K562 (cell line): Measurements from ENCODE around the gene RBM22. TPM values are rescaled to one million over a fixed set of nuclear protein-coding genes. Genes with fewer than 3 reads are reported as not detected.

Experiments used
- ATAC-seq: fragments of 200-7000 bp; cut with Tn5 transposase; 3 replicates; pipeline ENCODE4 v1.9.1; 2020; ENCODE audit warnings: moderate library complexity
- BruUV-seq: library from RNA; stranded (reverse); fragments of 400-500 nt; replicated peaks from 2 replicates; lab custom pipeline; 2021; lab: Mats Ljungman, UMichigan
- CTCF ChIA-PET: fragments of 300-600 bp; formaldehyde crosslinking; extraction: SDS; loops from one replicate; lab custom pipeline; 2021; ENCODE audit warnings: low intra/inter-chr PET ratio; lab: Yijun Ruan, JAX
- POLR2A ChIA-PET: fragments of 300-600, 350-650 bp; sonication (Branson Sonifier 250); formaldehyde crosslinking; extraction: SDS; loops from one replicate; lab custom pipeline; 2021; ENCODE audit warnings: antibody characterized with exemption, inconsistent platforms; lab: Yijun Ruan, JAX
- DNase-seq, 4 experiments: peaks; one replicate each; pipeline versions ENCODE4 v3.0.0 to v3.0.0-alpha.2; 2011 to 2018; ENCODE audit warnings: low spot score in 3 of 4, mixed read lengths in 3 of 4; ENCODE audit errors: extremely low read depth in 1 of 4
- FAIRE-seq: peaks from 2 replicates; lab custom pipeline; 2011; peaks lifted over from hg19 to GRCh38; lab: Jason Lieb, UNC
- H2AFZ ChIP-seq: 2 replicates; pipeline ENCODE4 v1.6.0; 2011; ENCODE audit warnings: low read depth, low read length, control low read depth, inconsistent platforms
- H3K27ac ChIP-seq: fragments of 200-600 bp; 3 replicates; pipeline ENCODE4 v1.8.0; 2011; ENCODE audit warnings: low read depth, mild to moderate bottlenecking, control low read depth, inconsistent platforms, low read length, moderate library complexity, mixed read lengths; ENCODE audit errors: extremely low read depth
- H3K27me3 ChIP-seq, 2 experiments: fragments of 300-600 bp in 1 of 2; 2 replicates in 1 of 2; 3 replicates in 1 of 2; pipeline versions ENCODE4 v1.6.0 to v1.8.0; 2011; ENCODE audit warnings: inconsistent platforms in 2 of 2, low read length in 2 of 2, mild to moderate bottlenecking in 1 of 2, mixed read lengths in 1 of 2, moderate library complexity in 1 of 2; ENCODE audit not compliant: control insufficient read depth in 2 of 2, insufficient read depth in 2 of 2
- H3K36me3 ChIP-seq: fragments of 300-600 bp; 3 replicates; pipeline ENCODE4 v1.8.0; 2011; ENCODE audit warnings: mild to moderate bottlenecking, low read length, inconsistent platforms; ENCODE audit not compliant: control insufficient read depth, insufficient read depth
- H3K4me1 ChIP-seq, 2 experiments: fragments of 200-600 bp in 1 of 2; replicated peaks in 1 of 2; 2 replicates in 1 of 2; 3 replicates in 1 of 2; pipeline versions ENCODE4 v1.5.1 to v1.8.0; 2011; ENCODE audit warnings: inconsistent platforms in 2 of 2, low read length in 2 of 2, mild to moderate bottlenecking in 1 of 2, mixed read lengths in 1 of 2, moderate library complexity in 1 of 2; ENCODE audit not compliant: control insufficient read depth in 2 of 2, insufficient read depth in 2 of 2
- H3K4me2 ChIP-seq: 2 replicates; pipeline ENCODE4 v1.6.1; 2011; ENCODE audit warnings: low read length, control low read depth, inconsistent platforms, mixed read lengths; ENCODE audit not compliant: insufficient read depth
- H3K4me3 ChIP-seq: fragments of 200-600 bp; sonication (generic), shearing (Covaris generic); 2 replicates; pipeline ENCODE4 v1.5.1; 2016; ENCODE audit warnings: control low read depth, inconsistent platforms
- H3K79me2 ChIP-seq: fragments of 200-600 bp; 3 replicates; pipeline ENCODE4 v1.8.0; 2011; ENCODE audit warnings: low read length, inconsistent platforms; ENCODE audit not compliant: control insufficient read depth, insufficient read depth
- H3K9ac ChIP-seq, 2 experiments: 2 replicates each; pipeline versions ENCODE4 v1.6.0 to v1.6.1; 2011; ENCODE audit warnings: low read depth in 2 of 2, low read length in 2 of 2, control low read depth in 1 of 2, inconsistent platforms in 1 of 2, mild to moderate bottlenecking in 1 of 2, mixed read lengths in 1 of 2; ENCODE audit not compliant: insufficient read depth in 1 of 2
- H3K9me1 ChIP-seq: one replicate; pipeline ENCODE4 v1.6.0; 2011; ENCODE audit warnings: inconsistent platforms, mild to moderate bottlenecking, low read length, moderate library complexity; ENCODE audit not compliant: control insufficient read depth, insufficient read depth
- H3K9me3 ChIP-seq: replicated peaks from 2 replicates; pipeline ENCODE4 v1.5.1; 2011; ENCODE audit warnings: low read depth, low read length, inconsistent platforms; ENCODE audit not compliant: control insufficient read depth, insufficient read depth
- H4K20me1 ChIP-seq: replicated peaks from 2 replicates; pipeline ENCODE4 v1.6.1; 2011; ENCODE audit warnings: low read length, inconsistent platforms, mixed read lengths; ENCODE audit not compliant: control insufficient read depth, insufficient read depth
- BRD4 ChIP-seq: fragments of 200-600 bp; sonication (generic); IDR thresholded peaks from 2 replicates; pipeline ENCODE4 v1.6.1; 2017; ENCODE audit warnings: inconsistent platforms
- CHD2 ChIP-seq: IDR thresholded peaks from 2 replicates; pipeline ENCODE4 v1.6.1; 2011; ENCODE audit warnings: low read depth, low read length
- PCBP2 ChIP-seq: fragments of 200-400 bp; formaldehyde crosslinking; IDR thresholded peaks from 2 replicates; pipeline ENCODE4 v1.6.1; 2018; ENCODE audit warnings: low read length, low read depth, mild to moderate bottlenecking, moderate library complexity; ENCODE audit not compliant: poor library complexity, severe bottlenecking
- RREB1 ChIP-seq: fragments of 250-450 bp; sonication (Bioruptor Pico); IDR thresholded peaks from 2 replicates; pipeline ENCODE4 v1.4.0; 2020
- YY1 ChIP-seq, 3 experiments: IDR thresholded peaks; 2 replicates each; pipeline ENCODE4 v1.6.1; 2011; ENCODE audit warnings: low read length in 2 of 3, mild to moderate bottlenecking in 2 of 3, moderate library complexity in 2 of 3, borderline replicate concordance in 1 of 3, control low read depth in 1 of 3, low read depth in 1 of 3; ENCODE audit not compliant: insufficient read depth in 3 of 3, insufficient replicate concordance in 2 of 3, control insufficient read depth in 1 of 3, insufficient read length in 1 of 3; ENCODE audit errors: extremely low read depth in 1 of 3
- ZBTB49 ChIP-seq: sonication (generic); formaldehyde crosslinking; IDR thresholded peaks from 2 replicates; pipeline ENCODE4 v1.8.0; 2022; ENCODE audit warnings: missing genetic modification reagents, mild to moderate bottlenecking, borderline replicate concordance
- ZNF449 ChIP-seq: fragments of 250-450 bp; sonication (Bioruptor Pico); IDR thresholded peaks from 2 replicates; pipeline ENCODE4 v1.8.0; 2022; ENCODE audit warnings: moderate library complexity, mild to moderate bottlenecking, inconsistent platforms
- ZNF766 ChIP-seq: fragments of 200-800 bp; sonication (Bioruptor generic); conservative IDR thresholded peaks from 2 replicates; pipeline ENCODE4 v1.6.1; 2016; ENCODE audit warnings: missing genetic modification characterization, missing compliant biosample characterization
- WGBS: fragments of 100-300 bp; shearing (Covaris generic); methylation state at CpG from one replicate; pipeline ENCODE4 v1.1.6; 2016; ENCODE audit warnings: low coverage, mixed read lengths; ENCODE audit not compliant: insufficient coverage; ENCODE audit errors: missing lambda C conversion rate; 5-methylcytosine and 5-hydroxymethylcytosine counted together
- in situ Hi-C: fragments of 300-500 bp; cut with MboI; formaldehyde crosslinking; loops from 4 replicates; pipeline ENCODE4 v1.15.0; 2018; ENCODE audit warnings: inconsistent platforms, mixed read lengths
- intact Hi-C: fragments of 100-400 bp; cut with micrococcal nuclease; formaldehyde crosslinking; loops from 2 replicates; pipeline ENCODE4 v1.14.2; 2022
- polyA plus RNA-seq, 8 experiments: library from polyadenylated mRNA; depleted of rRNA in 4 of 8; stranded (reverse) in 5 of 8; unstranded in 3 of 8; fragments of >200 nt; fragmentation: Nextera tagmentation in 2 of 8; fragmentation: Illumina TruSeq in 1 of 8; extraction: Ambion mirVana in 2 of 8; extraction: Trizol in 1 of 8; gene quantifications; 2 replicates each; pipeline versions ENCODE4 v1.2.1 to v1.2.3, GENCODE V29; 2011 to 2014; ENCODE audit warnings: inconsistent platforms in 1 of 8, missing spikeins in 1 of 8
- total RNA-seq, 7 experiments: library from RNA; depleted of rRNA in 6 of 7; stranded (reverse); fragments of >200 nt in 6 of 7; fragmentation: Illumina TruSeq in 2 of 7; extraction: Trizol in 2 of 7; gene quantifications; 2 replicates each; pipeline versions ENCODE4 v1.2.1 to v1.2.3, GENCODE V29; 2011 to 2021; ENCODE audit warnings: low replicate concordance in 1 of 7
- TF ChIP-seq, protein P1 (sequence below): fragments of 250-450 bp; sonication (Bioruptor Pico); IDR thresholded peaks from 2 replicates; pipeline ENCODE4 v1.8.0; 2022; ENCODE audit warnings: inconsistent platforms

The RBM22 gene
- total and polyA plus RNA-seq, 9 of the 15 experiments (the other 6 are each of a cell fraction or from before 2014, with no cell fraction given), result 31.3 to 82.2 (median 44.8) TPM

DNA sequence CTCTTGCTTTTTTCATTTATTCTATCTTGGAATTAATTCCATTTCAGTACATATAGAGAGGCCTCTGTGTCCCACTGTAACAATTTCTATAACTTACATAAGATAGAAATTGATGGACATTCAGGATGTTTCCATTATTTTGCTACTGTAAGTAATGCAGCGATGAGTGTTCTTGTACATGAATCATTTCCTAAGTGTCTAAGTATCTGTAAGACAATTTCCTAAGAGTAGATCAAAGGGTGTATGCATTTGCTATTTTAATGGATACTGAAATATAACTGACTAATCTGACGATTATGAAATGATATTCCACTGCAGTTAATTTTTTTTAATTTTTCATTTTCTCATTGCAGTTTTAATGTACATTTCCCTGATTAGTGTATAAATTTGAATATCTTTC lies 23.0 kb upstream of the RBM22 start:
- no TSS peak for BruUV-seq
- H3K9me1 ChIP-seq, result no peaks in the 10 kb centered on the region
- intact Hi-C loops (no loop called here), in situ Hi-C loops (no loop called here)
- ChIA-PET POLR2A (interaction anchor here (1.1 kb wide), 1 partner anchor 14 kb away, joined by 4 read pairs; no protein-coding TSS in a partner anchor), CTCF (no interaction called here)
- H4K20me1 ChIP-seq, result no peaks in the 10 kb centered on the region
- 88% methylated on average over 2 of the region's 2 CpGs for WGBS
- H3K36me3 ChIP-seq, result peaks cover 83% of the 10 kb centered on the region
- no peaks in the 10 kb centered on the region for H3K4me1 ChIP-seq
- FAIRE-seq (no peak), DNase-seq (no peak), ATAC-seq (no peak)
- H3K27ac ChIP-seq, result no peak overlapping the region
- H3K9me3 ChIP-seq, result no peaks in the 10 kb centered on the region
- no peaks in the 10 kb centered on the region for H3K27me3 ChIP-seq
- H3K9ac ChIP-seq, result no peak overlapping the region
- no peak overlapping the region for H3K4me3 ChIP-seq
- no peaks in the 10 kb centered on the region for H3K79me2 ChIP-seq
- H2AFZ ChIP-seq, result no peak overlapping the region
- H3K4me2 ChIP-seq, result no peak overlapping the region
- no peak for TF ChIP-seq PCBP2
- TF ChIP-seq, protein P1, sequence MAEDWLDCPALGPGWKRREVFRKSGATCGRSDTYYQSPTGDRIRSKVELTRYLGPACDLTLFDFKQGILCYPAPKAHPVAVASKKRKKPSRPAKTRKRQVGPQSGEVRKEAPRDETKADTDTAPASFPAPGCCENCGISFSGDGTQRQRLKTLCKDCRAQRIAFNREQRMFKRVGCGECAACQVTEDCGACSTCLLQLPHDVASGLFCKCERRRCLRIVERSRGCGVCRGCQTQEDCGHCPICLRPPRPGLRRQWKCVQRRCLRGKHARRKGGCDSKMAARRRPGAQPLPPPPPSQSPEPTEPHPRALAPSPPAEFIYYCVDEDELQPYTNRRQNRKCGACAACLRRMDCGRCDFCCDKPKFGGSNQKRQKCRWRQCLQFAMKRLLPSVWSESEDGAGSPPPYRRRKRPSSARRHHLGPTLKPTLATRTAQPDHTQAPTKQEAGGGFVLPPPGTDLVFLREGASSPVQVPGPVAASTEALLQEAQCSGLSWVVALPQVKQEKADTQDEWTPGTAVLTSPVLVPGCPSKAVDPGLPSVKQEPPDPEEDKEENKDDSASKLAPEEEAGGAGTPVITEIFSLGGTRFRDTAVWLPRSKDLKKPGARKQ (CRISPR knock-in tag), result no peak
- no peak for TF ChIP-seq ZBTB49 (CRISPR knock-in tag)
- TF ChIP-seq RREB1 (CRISPR knock-in tag), result no peak
- TF ChIP-seq CHD2, result no peak
- no peak for TF ChIP-seq ZNF766
- no peak for TF ChIP-seq ZNF449
- TF ChIP-seq BRD4, result no peak
- no peak for TF ChIP-seq YY1 (IDR thresholded peaks at IDR 0.05; ENCODE audit: borderline replicate concordance in 1 of 3, control insufficient read depth in 1 of 3, extremely low read depth in 1 of 3, insufficient read depth in 3 of 3, insufficient read length in 1 of 3, insufficient replicate concordance in 2 of 3, low read depth in 1 of 3, low read length in 2 of 3)
